IMR-90 (cell line): ENCODE results near the gene MEF2C.

ENCODE experiments used
- CTCF ChIP-seq: conservative IDR thresholded peaks from 2 replicates; pipeline ENCODE4 v1.5.1; 2012; ENCODE audit warnings: mild to moderate bottlenecking, low read depth, low read length, improper control_type of control experiment
- MXI1 ChIP-seq: IDR thresholded peaks from 2 replicates; pipeline ENCODE4 v1.6.1; 2012; ENCODE audit warnings: low read depth, mild to moderate bottlenecking, low read length, moderate library complexity, borderline replicate concordance
- POLR2A ChIP-seq: IDR thresholded peaks from 2 replicates; pipeline ENCODE4 v1.6.1; 2012; ENCODE audit warnings: mild to moderate bottlenecking, low read depth, low read length
- RAD21 ChIP-seq: IDR thresholded peaks from 2 replicates; pipeline ENCODE4 v1.6.1; 2012; ENCODE audit warnings: low read length, improper control_type of control experiment

- no peak for TF ChIP-seq CTCF
- no peak for TF ChIP-seq MXI1
- TF ChIP-seq POLR2A: no peak
- no peak for TF ChIP-seq RAD21
Measured at GRCh38 chr5:88863523-88863922, 19.5 kb downstream of the MEF2C start.
